ENCODE measurements around the gene TET2.

TET2 gene

DNA sequence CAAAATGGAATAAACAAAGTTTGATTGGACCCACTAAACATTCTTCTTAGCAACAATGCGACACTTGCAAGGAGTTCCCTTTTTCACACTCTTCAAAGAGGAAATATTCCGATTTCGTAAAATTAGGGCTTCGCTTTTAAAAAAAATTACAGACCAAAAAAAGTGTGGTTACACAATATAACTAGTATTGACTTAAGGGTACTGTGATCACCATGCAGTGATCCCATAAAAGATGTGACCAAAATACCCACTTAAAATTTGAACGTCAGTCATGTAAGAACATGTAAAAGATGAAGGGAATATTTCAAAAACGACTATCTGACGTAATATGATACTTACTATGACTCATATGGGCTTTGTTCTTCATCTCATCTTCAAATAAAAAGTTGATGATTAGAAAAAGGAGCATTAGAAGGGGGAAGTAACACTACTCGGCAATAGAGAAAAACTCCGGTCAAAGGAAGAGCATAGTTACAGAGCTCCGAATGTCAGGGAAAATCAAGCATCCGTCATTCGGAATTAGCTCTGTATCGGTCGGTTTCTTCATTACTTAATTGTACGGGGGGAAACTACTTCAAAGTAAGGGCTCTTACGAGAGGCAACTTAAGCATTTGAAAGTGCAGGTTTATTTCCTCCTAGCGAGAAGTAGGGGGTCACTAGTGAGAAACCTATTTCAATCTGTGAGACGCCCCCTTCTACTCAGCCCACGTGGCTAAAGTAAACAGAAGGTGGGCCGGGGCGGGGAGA is 1.3 kb upstream of the TET2 start:
- DNase-seq: no peak

GRCh38 chr4:105145903-105146275 is 787 bp upstream of the TET2 start:
- no peak for DNase-seq

- DNase-seq: no peak
These were observed 408 bp downstream of the TET2 start for GRCh38 chr4:105147016-105147552.

GRCh38 chr4:105147553-105148161 is 981 bp downstream of the TET2 start:
- DNase-seq: peak; percentile 16

GRCh38 chr4:105148356-105148755 is 1.7 kb downstream of the TET2 start:
- DNase-seq: no peak

GRCh38 chr4:105148776-105149175 is 2.1 kb downstream of the TET2 start:
- DNase-seq: no peak

DNA sequence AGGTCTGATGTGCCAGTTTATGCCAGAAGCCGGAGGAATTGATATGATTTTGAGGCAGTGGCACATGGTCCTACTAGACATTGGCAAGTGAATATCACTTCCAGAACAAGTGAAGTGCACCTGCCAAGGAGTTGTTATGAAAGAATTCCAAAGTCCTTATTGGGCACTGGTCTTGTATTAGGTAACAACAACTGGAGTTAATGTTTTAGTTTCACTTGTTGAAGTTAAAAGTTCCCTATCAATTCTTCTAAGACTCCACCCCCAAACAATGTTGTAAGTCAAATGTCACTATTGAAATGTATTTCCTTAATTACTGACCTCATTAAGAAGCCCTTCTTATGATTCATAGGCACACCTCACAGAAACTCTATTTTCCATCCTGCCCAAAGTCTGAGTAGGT is 3.1 kb downstream of the TET2 start:
- no peak for DNase-seq

- DNase-seq: no peak
These were observed 3.8 kb downstream of the TET2 start for GRCh38 chr4:105150503-105150902.

DNA sequence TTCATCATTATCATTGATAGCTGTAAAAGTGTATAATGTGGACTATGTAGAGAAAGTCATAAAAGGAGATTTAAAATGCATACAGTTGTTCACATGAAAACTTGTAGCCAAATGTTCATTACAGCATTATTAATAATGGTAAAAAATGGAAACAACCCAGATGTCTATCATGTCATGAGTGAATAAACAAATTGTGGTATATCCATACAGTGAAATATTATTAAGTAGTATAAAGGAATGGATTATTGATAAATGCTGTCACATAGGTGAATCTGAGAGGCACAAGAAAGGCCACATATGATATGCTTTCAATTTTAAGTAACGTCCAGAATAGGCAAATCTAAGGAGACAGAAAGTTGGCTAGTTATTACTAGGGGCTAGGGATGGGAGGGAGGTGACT is 7.1 kb downstream of the TET2 start:
- DNase-seq: no peak

DNA sequence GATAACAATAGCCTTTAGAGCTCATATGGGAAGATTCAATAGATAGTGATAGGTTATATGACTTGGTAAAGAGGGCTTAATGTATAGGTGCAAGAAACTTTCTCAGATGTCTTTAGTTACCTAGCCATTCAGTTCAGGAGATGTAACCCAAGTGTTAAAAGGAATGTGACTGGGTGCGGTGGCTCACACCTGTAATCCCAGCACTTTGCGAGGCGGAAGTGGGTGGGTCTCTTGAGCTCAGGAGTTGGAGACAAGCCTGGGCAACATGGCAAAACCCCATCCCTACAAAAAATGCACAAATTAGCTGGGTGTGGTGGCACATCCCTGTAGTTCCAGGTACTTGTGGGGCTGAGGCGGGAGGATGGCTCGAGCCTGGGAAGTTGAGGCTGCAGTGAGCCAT is 7.9 kb downstream of the TET2 start:
- no peak for DNase-seq

- DNase-seq: no peak
These were observed 8.8 kb downstream of the TET2 start for GRCh38 chr4:105155426-105155825.

DNA sequence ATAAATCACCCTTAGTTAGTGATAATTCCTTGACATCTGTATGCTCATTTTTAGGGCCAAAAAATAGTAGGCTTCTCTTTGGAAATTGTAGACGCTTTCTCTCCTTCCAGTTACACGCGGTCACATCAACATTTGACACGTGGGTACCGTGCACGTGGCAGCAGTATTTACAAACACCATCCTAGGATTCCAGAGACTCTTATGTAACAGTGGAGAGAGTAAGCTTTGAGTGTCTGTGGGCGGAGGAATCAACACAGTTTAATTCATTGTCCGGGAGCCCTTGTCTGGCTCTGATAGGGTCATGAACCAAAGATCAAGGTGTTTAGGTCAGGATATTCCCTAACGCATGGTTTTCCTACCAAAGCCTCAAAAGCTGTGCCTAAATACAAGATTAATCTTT is 12.2 kb downstream of the TET2 start:
- no peak for DNase-seq

DNA sequence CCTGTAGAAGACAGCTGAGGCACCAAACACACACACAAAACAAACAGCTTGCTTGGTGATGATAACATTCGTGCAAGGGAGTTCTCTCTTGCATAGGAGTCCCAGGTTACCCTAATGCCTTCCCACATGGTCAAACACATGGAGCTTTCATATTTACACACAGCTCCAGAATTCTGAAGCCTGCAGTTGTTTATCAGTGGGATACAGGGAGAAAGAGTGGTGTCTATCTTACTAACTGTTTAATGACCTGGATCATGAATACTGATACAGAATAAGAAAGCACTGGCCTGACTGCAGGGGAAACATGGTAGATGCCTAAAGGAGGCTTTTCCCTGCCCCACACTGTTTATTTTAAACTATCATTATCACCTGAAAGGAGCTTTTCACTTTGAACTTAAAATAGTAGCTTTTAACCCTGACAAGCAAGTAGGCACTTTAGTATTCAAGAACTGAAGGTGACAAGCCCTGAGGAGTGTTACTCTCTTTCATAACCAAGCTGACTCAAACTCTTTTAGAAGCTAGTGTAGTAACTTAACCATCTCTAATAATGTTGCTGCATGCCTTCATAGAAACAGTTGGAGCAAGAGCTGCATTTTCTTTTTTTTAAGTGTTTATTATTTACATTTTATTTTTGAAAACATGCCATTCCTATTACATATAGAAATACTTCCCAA is 15.6 kb downstream of the TET2 start:
- no peak for DNase-seq

DNA sequence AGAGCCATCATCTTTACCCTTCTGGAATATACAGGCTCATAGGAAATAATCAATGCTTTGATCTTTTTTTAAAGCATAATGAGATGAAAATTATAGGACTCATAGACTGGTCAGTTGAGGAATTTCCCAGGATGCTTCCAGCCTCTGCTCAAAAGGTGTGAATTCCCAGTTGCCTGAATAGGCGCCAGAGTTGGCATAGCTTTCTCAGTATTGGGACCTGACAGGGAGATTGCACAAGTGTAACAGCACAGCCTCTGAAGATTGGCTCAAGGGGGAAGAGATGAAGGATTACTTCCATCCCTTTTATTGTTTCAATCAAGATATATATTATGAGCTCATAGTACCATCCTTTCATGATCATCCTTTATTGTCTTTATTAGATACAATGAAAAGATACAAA is 17.9 kb downstream of the TET2 start:
- no peak for DNase-seq

GRCh38 chr4:105166066-105166465 is 19.4 kb downstream of the TET2 start:
- DNase-seq: no peak

GRCh38 chr4:105170711-105171110 is 24.0 kb downstream of the TET2 start:
- no peak for DNase-seq

DNA sequence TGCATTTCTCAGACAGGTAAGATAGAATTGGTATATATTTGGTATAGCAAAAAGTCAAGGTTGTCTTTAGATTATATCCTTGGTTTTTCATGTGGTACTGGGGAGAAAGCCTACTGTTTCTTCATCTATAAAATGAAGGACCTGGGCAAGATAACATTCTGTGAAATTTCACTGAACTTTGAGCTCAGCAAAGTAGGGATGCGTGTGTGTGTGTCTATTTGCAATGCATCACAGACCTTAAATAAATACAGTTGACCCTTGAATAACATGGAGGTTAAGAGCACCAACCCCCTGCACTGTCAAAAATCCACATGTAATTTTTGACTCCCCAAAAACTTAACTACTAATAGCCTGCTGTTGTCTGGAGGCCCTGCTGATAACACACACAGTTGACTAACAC is 25.2 kb downstream of the TET2 start:
- no peak for DNase-seq

- no peak for DNase-seq
These were observed 27.4 kb downstream of the TET2 start for GRCh38 chr4:105174098-105174497.

DNA sequence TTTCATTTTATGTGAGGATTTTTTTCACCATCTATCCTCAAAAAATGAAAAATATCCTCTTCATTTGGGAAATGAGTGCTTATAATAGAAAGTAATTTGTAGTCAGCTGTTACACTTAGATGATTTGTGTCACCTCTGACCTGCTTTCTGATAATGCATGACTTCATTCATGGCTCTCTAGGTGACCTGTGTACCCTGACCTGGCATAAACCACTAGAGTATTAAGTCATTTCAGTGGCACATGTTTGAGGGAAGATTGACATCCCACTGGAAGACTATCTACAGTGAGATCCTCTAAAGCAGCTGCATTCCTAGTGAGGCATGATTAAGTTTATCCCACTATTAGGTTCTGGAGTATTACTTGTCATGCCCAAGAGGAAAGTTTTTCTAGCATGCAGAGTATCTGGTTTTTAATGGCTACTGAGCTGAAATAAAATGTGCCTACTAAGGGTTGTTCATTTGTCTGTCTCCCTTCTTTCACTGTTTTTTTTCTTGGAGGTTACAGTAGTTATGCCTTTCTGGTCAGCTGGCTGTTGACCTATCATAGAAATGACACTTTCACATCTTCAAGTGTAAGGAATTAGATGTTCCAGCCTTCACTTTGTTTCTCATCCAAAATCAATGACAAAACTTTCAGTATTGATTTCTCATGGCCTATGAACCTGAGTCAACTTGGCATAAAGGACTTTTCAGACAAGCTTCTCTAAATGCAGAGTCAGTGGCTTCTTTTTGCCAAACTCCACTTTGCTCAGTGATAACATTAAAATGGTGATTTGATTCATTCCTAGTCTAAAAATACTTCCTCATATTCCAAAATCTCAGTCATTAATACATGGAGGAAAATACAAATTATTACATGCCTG is 33.1 kb downstream of the TET2 start:
- DNase-seq: no peak

GRCh38 chr4:105181259-105181658 is 34.6 kb downstream of the TET2 start:
- no peak for DNase-seq

- DNase-seq: no peak
These were observed 35.5 kb downstream of the TET2 start for GRCh38 chr4:105182211-105182610.

DNA sequence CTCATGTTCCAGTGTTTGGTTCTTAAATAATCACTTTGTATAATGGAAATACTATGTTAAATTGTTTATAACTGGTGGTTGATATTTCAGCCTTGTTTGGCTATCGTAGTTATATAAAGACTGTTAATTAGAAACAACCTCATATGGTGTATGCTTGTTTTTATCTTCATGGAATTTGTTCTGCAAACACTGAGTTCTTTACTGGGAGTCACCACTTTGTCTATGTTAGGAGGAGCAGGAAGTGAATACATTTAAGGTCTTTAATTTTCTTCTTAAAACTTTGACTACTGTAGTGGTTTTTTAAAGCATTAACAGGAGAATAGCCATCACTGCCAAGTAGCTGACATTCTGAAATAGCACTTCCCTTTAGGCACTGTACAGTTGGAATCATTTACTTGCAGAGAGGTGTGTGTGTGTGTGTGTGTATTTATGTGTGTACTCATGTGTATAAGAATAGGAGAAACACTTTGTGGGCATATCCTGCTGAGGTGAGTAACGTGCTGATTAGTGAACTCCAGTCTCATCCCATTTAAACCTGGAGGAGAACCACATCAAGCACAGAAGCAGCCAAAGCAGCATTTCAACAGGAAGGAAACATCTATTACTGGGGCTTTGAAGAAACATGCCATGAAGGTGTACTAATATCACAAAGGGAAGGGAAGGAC is 37.8 kb downstream of the TET2 start:
- no peak for DNase-seq
